SK-N-SH treated with all-trans-retinoic acid at 6 μM for 48 hours (cell line): ENCODE results near the gene RHO.

ENCODE experiments used
- ATAC-seq: fragments of 200-7000 bp; cut with Tn5 transposase; 3 replicates; pipeline ENCODE4 v1.9.1; 2020; ENCODE audit warnings: mild to moderate bottlenecking, moderate library complexity
- BACH2 ChIP-seq: fragments of 250-450 bp; sonication (Bioruptor Pico); IDR thresholded peaks from 2 replicates; pipeline ENCODE4 v1.9.0; 2021; ENCODE audit warnings: mild to moderate bottlenecking, borderline replicate concordance
- CREB5 ChIP-seq: fragments of 250-450 bp; sonication (Bioruptor Pico); IDR thresholded peaks from 2 replicates; pipeline ENCODE4 v1.5.1; 2020; ENCODE audit warnings: low read depth, mild to moderate bottlenecking, moderate library complexity
- CSDC2 ChIP-seq: fragments of 250-450 bp; sonication (Bioruptor Pico); IDR thresholded peaks from 2 replicates; pipeline ENCODE4 v1.5.0; 2020; ENCODE audit warnings: mild to moderate bottlenecking, moderate library complexity
- CSRNP3 ChIP-seq: fragments of 250-450 bp; sonication (Bioruptor Pico); IDR thresholded peaks from 2 replicates; pipeline ENCODE4 v1.5.1; 2021; ENCODE audit warnings: mild to moderate bottlenecking, moderate library complexity
- ESRRG ChIP-seq: fragments of 250-450 bp; sonication (Bioruptor Pico); IDR thresholded peaks from 2 replicates; pipeline ENCODE4 v1.6.1; 2021; ENCODE audit warnings: mild to moderate bottlenecking
- ISL1 ChIP-seq: fragments of 250-450 bp; sonication (Bioruptor Pico); IDR thresholded peaks from 2 replicates; pipeline ENCODE4 v2.1.2; 2022; ENCODE audit warnings: mild to moderate bottlenecking, moderate library complexity
- OSR1 ChIP-seq: fragments of 250-450 bp; sonication (Bioruptor Pico); IDR thresholded peaks from 2 replicates; pipeline ENCODE4 v1.8.0; 2022; ENCODE audit warnings: moderate library complexity, mild to moderate bottlenecking, inconsistent platforms
- PATZ1 ChIP-seq: fragments of 250-450 bp; sonication (Bioruptor Pico); IDR thresholded peaks from 2 replicates; pipeline ENCODE4 v1.8.0; 2020; ENCODE audit warnings: mild to moderate bottlenecking, moderate library complexity, borderline replicate concordance
- POU6F1 ChIP-seq: fragments of 250-450 bp; sonication (Bioruptor Pico); IDR thresholded peaks from 2 replicates; pipeline ENCODE4 v1.8.0; 2021; ENCODE audit warnings: low read depth, mild to moderate bottlenecking, moderate library complexity, borderline replicate concordance
- TCF4 ChIP-seq: fragments of 250-450 bp; sonication (Bioruptor Pico); IDR thresholded peaks from 2 replicates; pipeline ENCODE4 v1.8.0; 2021; ENCODE audit warnings: mild to moderate bottlenecking, moderate library complexity, borderline replicate concordance
- TSHZ2 ChIP-seq: fragments of 250-450 bp; sonication (Bioruptor Pico); IDR thresholded peaks from 2 replicates; pipeline ENCODE4 v1.5.0; 2020; ENCODE audit warnings: mild to moderate bottlenecking, moderate library complexity
- ZC3H10 ChIP-seq: fragments of 250-450 bp; sonication (Bioruptor Pico); IDR thresholded peaks from 2 replicates; pipeline ENCODE4 v1.5.1; 2021; ENCODE audit warnings: mild to moderate bottlenecking, moderate library complexity
- ZFP3 ChIP-seq: fragments of 250-450 bp; sonication (Bioruptor Pico); IDR thresholded peaks from 2 replicates; pipeline ENCODE4 v1.5.0; 2020; ENCODE audit warnings: mild to moderate bottlenecking, moderate library complexity
- ZFP30 ChIP-seq: fragments of 450-650 bp; formaldehyde crosslinking; IDR thresholded peaks from 2 replicates; pipeline ENCODE4 v1.5.0; 2022; ENCODE audit warnings: mild to moderate bottlenecking, moderate library complexity
- ZNF70 ChIP-seq: fragments of 450-650 bp; formaldehyde crosslinking; IDR thresholded peaks from 2 replicates; pipeline ENCODE4 v1.5.0; 2020; ENCODE audit warnings: mild to moderate bottlenecking, moderate library complexity
- ZNF8 ChIP-seq: fragments of 450-650 bp; formaldehyde crosslinking; IDR thresholded peaks from 2 replicates; pipeline ENCODE4 v1.5.0; 2020; ENCODE audit warnings: mild to moderate bottlenecking, moderate library complexity

Gene RHO

GRCh38 chr3:129573493-129573892 is 45.1 kb downstream of the RHO start (continued):
- no peak for TF ChIP-seq TSHZ2 (CRISPR knock-in tag)

- ATAC-seq = no peak
- no peak for TF ChIP-seq BACH2 (CRISPR knock-in tag)
- no peak for TF ChIP-seq TSHZ2 (CRISPR knock-in tag)
- no peak for TF ChIP-seq ZNF8 (CRISPR knock-in tag)
- no peak for TF ChIP-seq CREB5
- TF ChIP-seq POU6F1 = no peak
- no peak for TF ChIP-seq CSRNP3 (CRISPR knock-in tag)
- no peak for TF ChIP-seq OSR1
- TF ChIP-seq ZFP3 (CRISPR knock-in tag) = no peak
- no peak for TF ChIP-seq ZC3H10 (CRISPR knock-in tag)
- no peak for TF ChIP-seq TCF4 (CRISPR knock-in tag)
- no peak for TF ChIP-seq ZFP30 (CRISPR knock-in tag)
- TF ChIP-seq ZNF70 (CRISPR knock-in tag) = no peak
- TF ChIP-seq ESRRG (CRISPR knock-in tag) = no peak
Observed at GRCh38 chr3:129574206-129574605, 45.8 kb downstream of the RHO start.

- TF ChIP-seq CSDC2 (no peak), POU6F1 (no peak), BACH2 (CRISPR knock-in tag) (no peak), ZFP3 (CRISPR knock-in tag) (no peak), TSHZ2 (CRISPR knock-in tag) (no peak), ISL1 (CRISPR knock-in tag) (no peak), PATZ1 (CRISPR knock-in tag) (no peak)
- no peak for ATAC-seq
Observed at GRCh38 chr3:129575233-129575996, 47.0 kb downstream of the RHO start.
